Hepatocyte (in vitro differentiated cells): ENCODE measurements around the gene GABRP. TPM values are rescaled to one million over a fixed set of nuclear protein-coding genes. Genes with fewer than 3 reads are reported as not detected.

Experiments used
- DNase-seq: peaks from one replicate; pipeline ENCODE4 v3.0.0-alpha.2; 2016; ENCODE audit warnings: low spot score
- H2AFZ ChIP-seq: fragments of 200-600 bp; sonication (generic); 2 replicates; pipeline ENCODE4 v1.6.0; 2016; ENCODE audit warnings: antibody characterized with exemption, mild to moderate bottlenecking
- H3K27ac ChIP-seq: fragments of 200-600 bp; sonication (generic); 2 replicates; pipeline ENCODE4 v1.5.1; 2016; ENCODE audit warnings: mild to moderate bottlenecking
- H3K27me3 ChIP-seq: fragments of 200-600 bp; sonication (generic); 2 replicates; pipeline ENCODE4 v1.6.1; 2016
- H3K36me3 ChIP-seq: fragments of 200-600 bp; sonication (generic); replicated peaks from 2 replicates; pipeline ENCODE4 v1.5.1; 2016; ENCODE audit warnings: low read depth; ENCODE audit not compliant: insufficient read depth
- H3K4me1 ChIP-seq: fragments of 200-600 bp; sonication (generic); 2 replicates; pipeline ENCODE4 v1.5.1; 2016; ENCODE audit warnings: mild to moderate bottlenecking, moderate library complexity; ENCODE audit not compliant: insufficient read depth
- H3K4me2 ChIP-seq: fragments of 200-600 bp; sonication (generic); 2 replicates; pipeline ENCODE4 v1.6.0; 2016
- H3K4me3 ChIP-seq: fragments of 200-600 bp; sonication (generic); 2 replicates; pipeline ENCODE4 v1.5.1; 2016; ENCODE audit warnings: mild to moderate bottlenecking
- H3K79me2 ChIP-seq: fragments of 200-600 bp; sonication (generic); 2 replicates; pipeline ENCODE4 v1.6.0; 2017; ENCODE audit warnings: mild to moderate bottlenecking
- H3K9me2 ChIP-seq: fragments of 200-600 bp; sonication (generic); replicated peaks from 2 replicates; pipeline ENCODE4 v1.6.0; 2017; ENCODE audit warnings: mild to moderate bottlenecking; ENCODE audit not compliant: insufficient read depth
- H3K9me3 ChIP-seq: fragments of 200-600 bp; sonication (generic); 2 replicates; pipeline ENCODE4 v1.5.1; 2016; ENCODE audit warnings: low read depth, mild to moderate bottlenecking
- H4K20me1 ChIP-seq: fragments of 200-600 bp; sonication (generic); 2 replicates; pipeline ENCODE4 v1.6.0; 2016; ENCODE audit warnings: mild to moderate bottlenecking; ENCODE audit not compliant: insufficient read depth, poor library complexity, severe bottlenecking
- CTCF ChIP-seq: fragments of 200-600 bp; sonication (generic); IDR thresholded peaks from 2 replicates; pipeline ENCODE4 v1.5.1; 2016; ENCODE audit warnings: antibody characterized with exemption, mild to moderate bottlenecking; ENCODE audit not compliant: poor library complexity
- EZH2 ChIP-seq: fragments of 200-600 bp; sonication (generic); IDR thresholded peaks from 2 replicates; pipeline ENCODE4 v1.6.1; 2016; ENCODE audit warnings: antibody characterized with exemption, mild to moderate bottlenecking, borderline replicate concordance
- EZH2phosphoT487 ChIP-seq: fragments of 200-600 bp; sonication (generic); IDR thresholded peaks from one replicate; pipeline ENCODE4 v1.6.1; 2018; ENCODE audit warnings: antibody characterized with exemption, mild to moderate bottlenecking, low read depth, moderate library complexity; ENCODE audit not compliant: unreplicated experiment, severe bottlenecking
- WGBS: methylation state at CpG from one replicate; pipeline ENCODE4 v1.1.6; 2016; ENCODE audit warnings: low lambda C conversion rate; ENCODE audit errors: missing lambda C conversion rate; 5-methylcytosine and 5-hydroxymethylcytosine counted together
- polyA plus RNA-seq: library from polyadenylated mRNA; unstranded; fragments of >200 nt; fragmentation: Nextera tagmentation; extraction: Ambion mirVana; gene quantifications from 2 replicates; pipeline ENCODE4 v1.2.1, GENCODE V29; 2016
- total RNA-seq: library from RNA; depleted of rRNA; stranded (reverse); fragments of >200 nt; gene quantifications from 2 replicates; pipeline ENCODE4 v1.2.3, GENCODE V29; 2014

GABRP gene
- total and polyA plus RNA-seq, 2 experiments from 2014 or later, result 91.4 to 136 TPM

GRCh38 chr5:170755679-170756456 is 27.7 kb upstream of the GABRP start:
- no peaks in the 10 kb centered on the region for H4K20me1 ChIP-seq
- H2AFZ ChIP-seq, result no peak overlapping the region
- no peak overlapping the region for H3K4me3 ChIP-seq
- TF ChIP-seq CTCF (no peak), EZH2phosphoT487 (no peak), EZH2 (no peak)
- DNase-seq, result no peak
- no peak overlapping the region for H3K4me2 ChIP-seq
- peaks cover 21% of the 10 kb centered on the region for H3K4me1 ChIP-seq
- H3K27ac ChIP-seq, result no peak overlapping the region
- WGBS, result 70% methylated on average over 7 of the region's 7 CpGs
- H3K9me2 ChIP-seq, result no peaks in the 10 kb centered on the region
- no peaks in the 10 kb centered on the region for H3K36me3 ChIP-seq
- no peaks in the 10 kb centered on the region for H3K27me3 ChIP-seq
- H3K79me2 ChIP-seq, result no peaks in the 10 kb centered on the region
- H3K9me3 ChIP-seq, result no peaks in the 10 kb centered on the region

GRCh38 chr5:170756691-170757090 is 26.8 kb upstream of the GABRP start:
- no peaks in the 10 kb centered on the region for H3K79me2 ChIP-seq
- WGBS, result 86% methylated on average over 8 of the region's 8 CpGs
- H3K9me3 ChIP-seq, result no peaks in the 10 kb centered on the region
- H3K27ac ChIP-seq, result peak overlapping the region; percentile 35
- H3K4me3 ChIP-seq, result no peak overlapping the region
- H3K9me2 ChIP-seq, result no peaks in the 10 kb centered on the region
- no peaks in the 10 kb centered on the region for H3K27me3 ChIP-seq
- peaks cover 21% of the 10 kb centered on the region for H3K4me1 ChIP-seq
- H3K4me2 ChIP-seq, result no peak overlapping the region
- no peaks in the 10 kb centered on the region for H3K36me3 ChIP-seq
- no peak for DNase-seq
- no peak overlapping the region for H2AFZ ChIP-seq
- H4K20me1 ChIP-seq, result no peaks in the 10 kb centered on the region
- TF ChIP-seq CTCF, result no peak
- TF ChIP-seq EZH2, result no peak
- TF ChIP-seq EZH2phosphoT487, result no peak

- H3K79me2 ChIP-seq, result no peaks in the 10 kb centered on the region
- H4K20me1 ChIP-seq, result no peaks in the 10 kb centered on the region
- H3K4me3 ChIP-seq, result no peak overlapping the region
- DNase-seq, result peak; percentile 44
- no peaks in the 10 kb centered on the region for H3K36me3 ChIP-seq
- no peak for TF ChIP-seq CTCF
- TF ChIP-seq EZH2, result no peak
- TF ChIP-seq EZH2phosphoT487, result no peak
- no peaks in the 10 kb centered on the region for H3K9me2 ChIP-seq
- H3K27me3 ChIP-seq, result no peaks in the 10 kb centered on the region
- WGBS, result 9% methylated on average over 4 of the region's 4 CpGs
- no peaks in the 10 kb centered on the region for H3K9me3 ChIP-seq
- H3K4me1 ChIP-seq, result peaks cover 21% of the 10 kb centered on the region
- H2AFZ ChIP-seq, result no peak overlapping the region
- peak overlapping the region; percentile 25 for H3K4me2 ChIP-seq
- peak overlapping the region; percentile 35 for H3K27ac ChIP-seq
Observed at GRCh38 chr5:170757182-170757601, 26.3 kb upstream of the GABRP start.
